HG03442 (cell line): ENCODE measurements around the gene GJB6.

Experiments
- ATAC-seq: cut with Tn5 transposase; IDR thresholded peaks from one replicate; pipeline ENCODE4 v1.9.1; 2021; ENCODE audit warnings: mild to moderate bottlenecking, moderate library complexity; ENCODE audit not compliant: unreplicated experiment

GJB6 gene

GRCh38 chr13:20188667-20189553 is 43.2 kb downstream of the GJB6 start:
- no peak for ATAC-seq

GRCh38 chr13:20186771-20187170 is 45.3 kb downstream of the GJB6 start:
- ATAC-seq, result no peak

GRCh38 chr13:20185366-20186056 is 46.6 kb downstream of the GJB6 start:
- ATAC-seq, result no peak

- ATAC-seq, result peak; percentile 72
Observed at GRCh38 chr13:20182231-20182846, 49.8 kb downstream of the GJB6 start.

GRCh38 chr13:20181188-20181587 is 50.9 kb downstream of the GJB6 start:
- no peak for ATAC-seq

GRCh38 chr13:20178156-20178555 is 54.0 kb downstream of the GJB6 start:
- ATAC-seq, result no peak

GRCh38 chr13:20177049-20177831 is 54.9 kb downstream of the GJB6 start:
- no peak for ATAC-seq

GRCh38 chr13:20175907-20176652 is 56.0 kb downstream of the GJB6 start:
- ATAC-seq, result no peak

- ATAC-seq, result no peak
Observed at GRCh38 chr13:20175406-20175794, 56.7 kb downstream of the GJB6 start.

- ATAC-seq, result peak; percentile 91
Observed at GRCh38 chr13:20174656-20175405, 57.3 kb downstream of the GJB6 start.

GRCh38 chr13:20173116-20173746 is 58.9 kb downstream of the GJB6 start:
- no peak for ATAC-seq
